Activated CD4-positive, alpha-beta T cell treated with anti-CD3 and anti-CD28 coated beads, Interleukin-2, amount 50 U/mL, for 1 hour (primary cell): ENCODE measurements around the gene ELAVL2.

Experiments
- DNase-seq: peaks from one replicate; pipeline ENCODE4 v3.0.0-alpha.2; 2020

The ELAVL2 gene

GRCh38 chr9:23826120-23826629, at the start of gene ELAVL2:
TSS of gene ELAVL2 (minus strand) at chr9:23826240. CDS start at chr9:23762234, 64,006 bp downstream.
- DNase-seq: peak; percentile 8

- DNase-seq: no peak
Observed at GRCh38 chr9:23858234-23858633, 32.2 kb upstream of the ELAVL2 start.

- no peak for DNase-seq
Observed at GRCh38 chr9:23855873-23856604, 30.0 kb upstream of the ELAVL2 start.

DNA sequence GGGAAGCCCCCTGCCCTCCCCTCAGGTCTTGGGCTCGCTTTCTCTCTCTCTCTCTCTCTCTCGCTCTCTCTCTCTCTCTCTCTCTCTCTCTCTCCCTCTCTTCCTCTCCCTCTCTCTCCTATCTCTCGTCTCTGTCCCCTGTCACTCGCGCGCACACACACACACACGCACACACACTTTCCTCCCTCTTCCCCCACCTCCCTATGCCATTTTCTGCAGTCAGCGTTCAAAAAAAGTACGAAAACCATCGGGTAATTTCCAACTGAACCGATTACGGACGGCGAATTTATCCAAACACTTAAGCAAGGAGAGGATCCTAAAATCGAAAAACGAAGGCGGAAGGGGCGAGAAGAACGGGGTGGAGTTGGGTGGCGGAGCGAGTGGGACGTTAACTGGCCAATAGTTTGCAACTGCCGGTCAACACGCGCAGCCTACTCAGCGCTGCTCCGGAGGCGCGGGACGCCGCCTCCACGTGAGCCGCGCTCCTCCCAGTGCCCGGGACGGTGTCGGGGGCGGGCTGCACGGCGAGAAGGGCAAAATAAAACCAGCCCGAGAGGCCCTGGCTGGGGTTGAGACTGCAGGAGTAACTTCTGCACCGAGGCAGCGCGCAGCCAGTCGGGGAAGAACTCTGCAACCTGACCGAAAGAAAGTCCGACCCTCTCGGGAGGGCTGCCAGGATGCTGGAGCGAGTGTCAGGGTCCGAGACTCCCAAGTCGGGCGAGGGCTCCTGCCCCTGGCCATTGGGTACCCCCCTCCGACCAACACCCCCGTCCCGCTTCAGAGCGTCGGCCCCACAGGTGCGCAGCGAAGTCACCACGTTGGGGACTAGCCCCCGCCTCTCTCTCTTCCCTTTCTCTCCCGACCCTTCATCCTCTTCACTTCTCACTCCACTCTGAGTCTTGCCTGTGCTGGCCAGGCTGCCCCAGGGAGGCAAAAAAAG, 24.9 kb upstream of the ELAVL2 start:
- no peak for DNase-seq

GRCh38 chr9:23850242-23850689, 24.2 kb upstream of the ELAVL2 start:
- DNase-seq: no peak

- no peak for DNase-seq
Observed at GRCh38 chr9:23849379-23850035, 23.5 kb upstream of the ELAVL2 start.

DNA sequence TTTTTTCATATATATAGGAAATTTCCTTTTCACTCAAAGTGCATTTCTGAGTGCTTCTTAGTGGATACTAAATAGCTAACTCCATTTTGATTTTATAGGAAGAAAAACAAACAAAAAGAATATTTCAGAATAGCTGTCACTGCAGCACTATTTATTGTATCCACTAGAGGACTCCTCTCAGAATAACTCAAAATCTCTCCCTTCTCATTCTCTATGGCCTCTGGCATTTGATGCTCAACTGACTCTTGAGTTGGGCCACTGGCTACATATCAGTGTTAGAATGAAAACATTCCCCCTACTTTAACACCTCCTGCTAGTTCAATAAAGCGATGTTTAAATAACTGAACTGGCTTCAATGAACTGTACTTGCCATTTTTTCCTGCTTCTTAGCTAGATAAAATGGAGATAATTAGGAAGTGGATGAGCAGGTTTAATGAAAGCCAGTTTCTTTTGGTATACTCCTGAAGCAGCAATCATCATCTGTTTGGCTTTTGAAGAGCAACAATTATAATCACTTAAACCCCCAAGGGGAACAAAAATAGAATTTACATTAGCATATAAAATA, 16.6 kb upstream of the ELAVL2 start:
- DNase-seq: no peak

- no peak for DNase-seq
Observed at GRCh38 chr9:23841304-23841703, 15.3 kb upstream of the ELAVL2 start.

DNA sequence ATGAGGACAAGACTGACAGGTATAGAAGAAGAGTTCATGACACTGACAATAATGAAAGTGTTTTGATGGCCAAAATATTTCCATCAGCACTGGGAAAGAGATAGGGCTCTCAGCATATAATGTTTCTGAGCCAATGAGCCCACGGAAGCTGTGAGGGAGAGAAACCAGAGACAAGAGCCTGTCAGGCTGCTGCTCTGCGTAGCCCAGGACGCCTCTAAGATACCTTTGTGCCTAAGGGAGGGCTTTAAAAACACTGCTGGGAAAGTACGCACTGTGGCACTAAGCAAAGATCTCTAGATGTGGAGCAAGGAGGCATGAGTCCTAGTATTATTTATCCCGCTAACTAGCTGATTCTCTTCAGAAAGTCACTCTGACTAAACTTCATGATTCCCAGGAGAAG, 11.0 kb upstream of the ELAVL2 start:
- no peak for DNase-seq

- DNase-seq: no peak
Observed at GRCh38 chr9:23830929-23831730, 5.1 kb upstream of the ELAVL2 start.

DNA sequence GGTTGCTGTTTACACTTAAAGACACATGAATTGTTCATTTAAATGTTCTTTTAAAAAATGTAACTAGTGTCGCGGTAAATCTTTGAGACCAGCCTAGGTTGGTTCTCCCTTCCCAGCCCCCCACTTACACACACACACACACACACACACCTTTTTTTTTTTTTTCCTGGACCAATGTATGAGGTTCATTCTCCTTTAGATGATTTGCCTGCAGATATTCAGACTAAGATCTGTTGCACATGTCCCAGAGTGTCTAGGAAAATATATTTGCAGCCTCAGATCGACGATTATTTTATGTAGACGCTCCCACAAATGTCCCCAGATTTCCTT, 4.4 kb upstream of the ELAVL2 start:
- DNase-seq: no peak

DNA sequence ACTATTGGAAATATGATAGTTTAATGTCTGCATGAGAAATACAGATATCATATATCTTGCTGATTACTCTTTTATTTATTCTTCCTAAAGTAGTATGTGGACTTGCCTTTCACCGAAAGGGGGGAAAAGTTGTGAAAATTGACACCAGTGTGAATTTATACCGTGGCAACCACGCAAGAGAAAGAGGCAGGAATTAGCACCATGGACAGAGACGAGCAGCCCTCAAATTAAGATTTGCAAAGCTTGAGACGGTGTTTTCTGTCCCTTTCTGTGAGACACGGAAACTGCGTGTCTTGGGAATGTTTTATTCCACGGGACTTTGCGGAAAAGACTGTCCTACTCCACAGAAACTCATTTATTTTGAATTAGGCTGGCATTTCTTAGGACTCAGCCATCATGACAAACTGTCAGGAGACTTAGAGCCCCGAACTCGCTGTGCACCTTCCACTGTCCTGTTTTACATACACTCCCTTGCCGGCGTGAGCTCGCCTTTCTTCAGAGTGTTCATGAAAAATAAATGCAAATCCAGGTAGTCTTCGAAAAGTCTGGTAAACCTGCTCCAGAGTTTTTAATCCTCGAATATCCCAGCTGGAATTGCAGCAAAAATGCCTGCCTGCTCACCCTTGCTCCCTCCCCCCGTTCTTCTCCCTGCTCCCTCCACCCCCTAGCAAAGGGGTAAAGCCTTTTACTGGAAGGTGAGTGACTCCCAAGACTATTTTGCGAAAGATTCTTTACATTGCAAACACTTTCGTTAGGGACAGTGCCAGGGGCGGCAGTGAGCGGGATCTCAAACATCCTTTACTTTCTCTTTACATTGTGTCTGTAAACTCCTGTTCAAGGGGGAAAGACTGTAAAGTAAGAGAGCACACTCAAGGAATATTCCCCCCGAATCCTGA, 3.8 kb upstream of the ELAVL2 start:
- no peak for DNase-seq

- no peak for DNase-seq
Observed at GRCh38 chr9:23825700-23826099, 340 bp downstream of the ELAVL2 start.

GRCh38 chr9:23824830-23825591, 1.0 kb downstream of the ELAVL2 start:
- DNase-seq: no peak

GRCh38 chr9:23823986-23824829, 1.8 kb downstream of the ELAVL2 start:
- no peak for DNase-seq

- DNase-seq: no peak
Observed at GRCh38 chr9:23823269-23823668, 2.8 kb downstream of the ELAVL2 start.

DNA sequence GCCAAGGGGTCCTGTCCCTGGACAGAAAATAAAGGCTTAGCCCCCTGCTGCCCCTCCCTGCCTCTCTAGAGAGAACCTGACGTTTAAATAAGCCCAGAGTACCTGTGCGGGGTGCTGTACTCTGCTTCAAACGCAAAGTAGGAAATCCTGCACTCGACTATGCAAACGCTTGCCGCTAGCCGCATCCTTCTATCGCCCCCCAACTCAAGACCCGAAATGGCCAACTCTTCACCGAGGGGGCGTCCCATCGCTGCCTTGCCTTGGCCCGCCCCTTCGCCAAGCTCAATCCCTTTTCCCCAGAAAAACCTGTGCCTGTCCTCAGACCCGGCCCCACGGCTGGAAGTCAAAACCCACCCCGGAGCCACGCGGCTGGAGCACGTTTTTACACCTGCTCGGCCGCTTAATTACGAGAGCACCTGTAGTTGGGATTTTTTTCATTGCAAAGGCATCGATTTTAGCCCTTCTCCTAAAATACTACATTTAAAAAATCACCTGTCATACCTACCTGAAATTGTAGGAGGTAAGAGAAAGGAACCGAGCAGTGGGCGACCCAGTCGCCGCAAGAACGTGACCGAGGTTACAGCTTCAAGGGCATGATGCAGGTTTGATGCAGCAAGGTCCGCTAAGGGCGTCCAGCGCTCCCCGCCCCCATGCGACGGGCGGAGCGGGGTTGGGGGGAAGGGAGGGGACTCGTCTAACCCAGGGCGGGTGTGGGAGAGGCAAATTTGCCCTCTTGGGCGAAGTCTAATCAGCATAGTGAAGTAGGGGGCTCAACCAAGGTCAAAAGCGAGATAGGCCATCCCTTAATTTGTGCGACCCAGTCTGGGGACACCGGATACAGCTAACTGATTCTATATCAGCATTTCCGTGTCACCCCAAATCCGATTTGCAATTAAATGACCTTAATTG, 3.5 kb downstream of the ELAVL2 start:
- DNase-seq: no peak
